Fibroblast of lung (primary cell): Measurements from ENCODE around the gene CLDN9.

Experiments used
- CTCF ChIP-seq, 2 donors: IDR thresholded peaks in 1 of 2; conservative IDR thresholded peaks in 1 of 2; 1 replicate in 1 of 2; 2 replicates in 1 of 2; pipeline ENCODE4 v1.5.1; 2011 to 2012; ENCODE audit warnings: low read length in 2 of 2, control low read depth in 1 of 2, inconsistent platforms in 1 of 2, low read depth in 1 of 2, mild to moderate bottlenecking in 1 of 2
- EZH2 ChIP-seq: IDR thresholded peaks from 2 replicates; pipeline ENCODE4 v1.5.1; 2012; ENCODE audit warnings: low read length, control low read depth, mild to moderate bottlenecking; ENCODE audit errors: missing control alignments

- TF ChIP-seq CTCF (conservative IDR thresholded peaks at IDR 0.05 in 1 of 2, IDR thresholded peaks at IDR 0.05 in 1 of 2; ENCODE audit: low read depth in 1 of 2, low read length in 2 of 2) (no peak), EZH2 (no peak)
These were observed 12.2 kb upstream of the CLDN9 start for GRCh38 chr16:3000540-3000939.
